SK-N-MC (cell line): Measurements from ENCODE around the gene GIPC2.

Source experiments
- EZH2 ChIP-seq: fragments of 200-600 bp; sonication (generic); IDR thresholded peaks from one replicate; pipeline ENCODE4 v1.6.1; 2017; ENCODE audit warnings: antibody characterized with exemption
- POLR2AphosphoS5 ChIP-seq: IDR thresholded peaks from 2 replicates; pipeline ENCODE4 v1.6.1; 2012; ENCODE audit warnings: mild to moderate bottlenecking, low read depth, low read length, borderline replicate concordance

DNA sequence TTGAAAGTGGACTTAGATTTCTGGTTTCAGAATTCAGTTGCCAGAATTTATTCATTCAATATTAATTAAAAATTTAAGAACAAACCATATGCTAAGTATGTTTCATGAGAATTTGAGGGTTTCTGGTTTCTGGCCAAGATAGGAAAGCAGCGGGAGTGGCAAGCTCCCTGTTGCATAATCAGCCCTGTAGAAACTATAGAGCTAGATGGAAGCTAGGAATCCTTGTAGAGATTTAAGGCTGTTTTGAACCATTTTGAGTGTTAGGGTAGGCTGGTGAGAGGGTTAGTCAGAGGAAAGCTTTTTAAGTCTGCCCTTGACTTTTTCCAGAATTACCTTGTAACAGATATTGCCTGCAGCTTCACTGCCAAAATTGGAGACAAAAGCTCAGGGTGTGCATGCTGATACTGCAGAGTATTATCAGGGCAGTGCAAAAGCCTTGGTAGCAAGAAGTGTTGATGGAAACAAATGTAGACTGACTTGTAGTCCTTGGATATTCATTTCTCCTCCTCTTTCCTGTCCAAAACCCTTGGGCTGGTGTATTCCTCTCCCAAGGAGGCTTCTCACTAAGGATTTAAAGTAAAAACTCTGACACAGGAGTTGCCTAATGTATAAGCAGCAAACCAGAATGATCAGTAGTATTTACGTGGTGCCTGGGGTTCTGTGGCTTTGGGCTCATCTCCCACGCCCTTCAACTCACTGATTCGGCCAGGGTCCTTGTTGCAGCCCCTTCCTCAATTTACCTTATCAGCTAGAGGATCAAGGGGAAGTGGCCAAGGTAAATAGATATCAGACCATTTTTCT, 12.6 kb upstream of the GIPC2 start:
- TF ChIP-seq EZH2 = no peak
- no peak for TF ChIP-seq POLR2AphosphoS5
